ENCODE data around the gene MICU1.

MICU1 gene

GRCh38 chr10:72638586-72639440, 12.9 kb upstream of the MICU1 start:
- no peak overlapping the region for H3K27ac Mint-ChIP-seq
- no peaks in the 10 kb centered on the region for H3K9me3 Mint-ChIP-seq
- H3K36me3 Mint-ChIP-seq (ENCODE audit: low read depth): no peaks in the 10 kb centered on the region
- no peaks in the 10 kb centered on the region for H3K27me3 Mint-ChIP-seq (ENCODE audit: low read depth)
- H3K4me3 Mint-ChIP-seq: no peak overlapping the region
- TF ChIP-seq CTCF (IDR thresholded peaks at IDR 0.05; ENCODE audit: unreplicated experiment in 3 of 3): no peak
- no peaks in the 10 kb centered on the region for H3K4me1 Mint-ChIP-seq

GRCh38 chr10:72637398-72637857, 11.5 kb upstream of the MICU1 start:
- Mint-ChIP-seq H3K4me1 (no peaks in the 10 kb centered on the region), H3K36me3 (ENCODE audit: low read depth) (no peaks in the 10 kb centered on the region), H3K27me3 (ENCODE audit: low read depth) (no peaks in the 10 kb centered on the region), H3K4me3 (no peak overlapping the region), H3K9me3 (no peaks in the 10 kb centered on the region), H3K27ac (no peak overlapping the region)
- TF ChIP-seq CTCF (IDR thresholded peaks at IDR 0.05; ENCODE audit: unreplicated experiment in 3 of 3): no peak

GRCh38 chr10:72630144-72630543, 4.3 kb upstream of the MICU1 start:
- Mint-ChIP-seq H3K36me3 (ENCODE audit: low read depth) (no peaks in the 10 kb centered on the region), H3K9me3 (no peaks in the 10 kb centered on the region), H3K27ac (no peak overlapping the region), H3K4me3 (peak overlapping the region in 1 of 3 experiments; percentile 8), H3K27me3 (ENCODE audit: low read depth) (no peaks in the 10 kb centered on the region), H3K4me1 (peaks cover 2% of the 10 kb centered on the region)
- no peak for TF ChIP-seq CTCF (IDR thresholded peaks at IDR 0.05; ENCODE audit: unreplicated experiment in 3 of 3)

GRCh38 chr10:72626444-72626754, 520 bp upstream of the MICU1 start:
- Mint-ChIP-seq H3K27ac (peak overlapping the region; percentile 90 to 95 (median 92)), H3K9me3 (no peaks in the 10 kb centered on the region), H3K36me3 (ENCODE audit: low read depth) (peaks cover 4% of the 10 kb centered on the region), H3K4me1 (peaks cover 11% of the 10 kb centered on the region), H3K27me3 (ENCODE audit: low read depth) (no peaks in the 10 kb centered on the region), H3K4me3 (peak overlapping the region; percentile 98 to 100 (median 99))
- TF ChIP-seq CTCF (IDR thresholded peaks at IDR 0.05; ENCODE audit: unreplicated experiment in 3 of 3): no peak

GRCh38 chr10:72625276-72625607, 637 bp downstream of the MICU1 start:
- Mint-ChIP-seq H3K27me3 (ENCODE audit: low read depth) (no peaks in the 10 kb centered on the region), H3K27ac (peak overlapping the region; percentile 90 to 95 (median 92)), H3K9me3 (no peaks in the 10 kb centered on the region), H3K4me1 (peaks cover 11% of the 10 kb centered on the region), H3K36me3 (ENCODE audit: low read depth) (peaks cover 4% of the 10 kb centered on the region), H3K4me3 (peak overlapping the region; percentile 98 to 100 (median 99))
- TF ChIP-seq CTCF (IDR thresholded peaks at IDR 0.05; ENCODE audit: unreplicated experiment in 3 of 3): no peak

GRCh38 chr10:72622271-72622670, 3.6 kb downstream of the MICU1 start:
- Mint-ChIP-seq H3K9me3 (no peaks in the 10 kb centered on the region), H3K27ac (no peak overlapping the region), H3K4me3 (no peak overlapping the region), H3K4me1 (peaks cover 11% of the 10 kb centered on the region), H3K36me3 (ENCODE audit: low read depth) (peaks cover 4% of the 10 kb centered on the region), H3K27me3 (ENCODE audit: low read depth) (no peaks in the 10 kb centered on the region)
- no peak for TF ChIP-seq CTCF (IDR thresholded peaks at IDR 0.05; ENCODE audit: unreplicated experiment in 3 of 3)

Data from nephron (organoid).